GM12801 (cell line): Measurements from ENCODE around the gene ITPR2.

ENCODE experiments used
- CTCF ChIP-seq: IDR thresholded peaks from one replicate; pipeline ENCODE4 v1.5.1; 2011; ENCODE audit warnings: control low read depth; ENCODE audit not compliant: insufficient read length; ENCODE audit errors: extremely low read depth

The ITPR2 gene

GRCh38 chr12:26345471-26346003 is 487.5 kb downstream of the ITPR2 start:
- TF ChIP-seq CTCF, result no peak

- TF ChIP-seq CTCF, result no peak
Measured at GRCh38 chr12:26341491-26341890, 491.5 kb downstream of the ITPR2 start.

GRCh38 chr12:26340649-26341048 is 492.3 kb downstream of the ITPR2 start:
- TF ChIP-seq CTCF, result no peak

- no peak for TF ChIP-seq CTCF
Measured at GRCh38 chr12:26339976-26340375, 493.0 kb downstream of the ITPR2 start.

GRCh38 chr12:26338586-26339572 is 494.1 kb downstream of the ITPR2 start:
- TF ChIP-seq CTCF, result no peak

- TF ChIP-seq CTCF, result no peak
Measured at GRCh38 chr12:26335651-26336050, 497.3 kb downstream of the ITPR2 start.

- no peak for TF ChIP-seq CTCF
Measured at GRCh38 chr12:26334621-26335124, 498.3 kb downstream of the ITPR2 start.
